ENCODE measurements around the gene FKBP1A. TPM values are rescaled to one million over a fixed set of nuclear protein-coding genes. Genes with fewer than 3 reads are reported as not detected.
A peak's percentile ranks its signal among the peaks of the same experiment; 100 is the strongest.

Gene FKBP1A
- 100 to 1,000 TPM; 259 to 309 TPM for total RNA-seq
- long read RNA-seq, transcript FKBP1A-204 (5 exons, 1,622 nt), result major isoform, 39 of 77 reads
- long read RNA-seq, partial matches to known transcripts, result 5 of 77 reads
- long read RNA-seq, other reads (novel, unspliced or antisense), result 23 of 77 reads

DNA sequence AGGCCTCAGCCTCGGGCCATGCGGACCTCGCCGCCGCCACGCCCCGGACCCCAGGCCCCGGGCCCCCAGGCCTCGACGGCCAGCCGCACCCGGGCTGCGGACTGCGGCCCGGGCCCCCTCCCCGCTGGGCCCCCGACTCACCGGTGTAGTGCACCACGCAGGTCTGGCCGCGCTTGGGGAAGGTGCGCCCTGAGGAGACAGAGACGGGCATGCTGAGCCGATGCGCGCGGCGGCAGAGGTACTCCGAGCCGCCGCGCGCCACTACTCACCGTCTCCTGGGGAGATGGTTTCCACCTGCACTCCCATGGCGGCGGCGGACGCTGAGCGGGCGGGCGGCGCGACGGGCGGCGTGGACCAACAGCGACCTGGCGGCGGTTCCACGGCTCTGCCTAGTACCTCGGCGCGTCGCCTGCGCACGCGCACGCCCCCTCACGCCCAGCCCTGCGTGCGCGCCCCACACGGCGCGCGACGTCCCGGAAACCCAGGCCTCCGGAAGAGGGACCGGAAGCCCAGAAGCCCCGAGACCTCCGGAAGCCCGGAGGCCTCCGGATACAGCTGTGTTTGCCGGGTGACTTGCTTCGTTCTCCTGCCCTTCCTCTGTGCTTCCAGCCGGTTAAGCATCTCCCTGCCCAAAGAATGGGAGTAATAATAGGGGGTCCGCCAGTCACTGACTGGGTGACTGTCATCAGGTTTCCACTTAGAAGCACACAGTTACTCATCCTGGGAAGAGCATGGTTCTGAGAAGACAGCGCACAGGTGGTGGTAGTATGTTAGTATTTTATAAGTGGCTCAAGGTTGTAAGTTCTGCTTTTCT is at the start of gene FKBP1A:
Gene FKBP1A (minus strand): TSS at position 362 of the 814 bp plus-strand sequence. CDS start 56 bp downstream, at position 306.
- intact Hi-C loops (cut with DNase I, micrococcal nuclease), result loop anchor here in 1 of 2 donors (5.0 kb wide), 1 partner anchor 66 kb away; the partner anchor contains the start of gene SDCBP2
- ATAC-seq, result peak; percentile 95
- DNase-seq, result peak; percentile 91 to 93

DNA sequence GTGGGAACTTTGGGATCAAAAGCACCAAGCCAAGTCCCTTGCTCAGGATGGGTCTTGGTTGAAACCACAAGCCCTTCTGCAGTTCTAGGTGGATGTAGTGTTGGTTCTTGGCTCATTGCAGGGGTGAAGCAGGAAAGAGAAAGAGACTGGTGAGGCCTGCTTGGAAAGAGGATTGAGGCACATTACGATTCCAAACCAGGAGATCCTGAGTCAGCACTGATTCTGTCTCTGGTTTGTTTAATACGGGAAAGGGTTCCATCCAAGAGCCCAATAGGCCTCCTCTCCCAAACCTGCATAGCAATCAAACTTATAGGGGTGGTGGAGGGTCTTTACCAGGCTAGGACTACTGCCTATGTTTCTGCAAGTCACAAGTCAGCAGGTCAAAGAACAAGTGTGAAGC is 49.5 kb upstream of the FKBP1A start:
- DNase-seq, result no peak
- ATAC-seq, result no peak
- intact Hi-C loops (cut with DNase I, micrococcal nuclease), result no loop called here

- intact Hi-C loops (cut with DNase I, micrococcal nuclease), result no loop called here
- DNase-seq (no peak), ATAC-seq (no peak)
Observed at GRCh38 chr20:1441133-1441532, 48.3 kb upstream of the FKBP1A start.

GRCh38 chr20:1440024-1440423 is 47.2 kb upstream of the FKBP1A start:
- no peak for DNase-seq
- no peak for ATAC-seq
- intact Hi-C loops (cut with DNase I, micrococcal nuclease), result no loop called here

DNA sequence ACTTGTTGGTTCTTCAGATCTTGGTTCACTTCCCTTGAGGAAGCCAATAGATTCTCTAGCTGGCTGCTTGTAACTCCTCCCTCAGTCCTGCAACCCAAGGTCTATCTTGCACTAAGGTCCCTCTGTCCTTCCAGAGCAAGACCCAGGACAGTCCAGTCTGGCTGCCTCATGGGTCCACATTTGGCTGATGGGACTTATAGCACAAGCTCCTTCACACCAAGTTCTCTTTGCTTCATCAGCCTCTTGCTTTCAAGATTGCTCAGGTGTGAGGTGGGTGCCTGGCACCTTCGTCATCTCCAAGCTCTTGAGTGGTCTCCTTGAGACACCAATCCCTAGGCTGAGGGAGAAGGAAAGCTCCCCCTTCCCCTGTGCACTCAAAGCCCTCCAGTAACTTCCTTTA is 45.5 kb upstream of the FKBP1A start:
- intact Hi-C loops (cut with DNase I, micrococcal nuclease), result loop anchor here (5.0 kb wide), 1 partner anchor 126 kb away; no protein-coding TSS in a partner anchor
- DNase-seq, result no peak
- ATAC-seq, result no peak

GRCh38 chr20:1437235-1437904 is 44.5 kb upstream of the FKBP1A start:
- ATAC-seq, result peak; percentile 78
- intact Hi-C loops (cut with DNase I, micrococcal nuclease), result loop anchor here (5.0 kb wide), 1 partner anchor 125 kb away; no protein-coding TSS in a partner anchor
- DNase-seq, result peak; percentile 63 to 64

DNA sequence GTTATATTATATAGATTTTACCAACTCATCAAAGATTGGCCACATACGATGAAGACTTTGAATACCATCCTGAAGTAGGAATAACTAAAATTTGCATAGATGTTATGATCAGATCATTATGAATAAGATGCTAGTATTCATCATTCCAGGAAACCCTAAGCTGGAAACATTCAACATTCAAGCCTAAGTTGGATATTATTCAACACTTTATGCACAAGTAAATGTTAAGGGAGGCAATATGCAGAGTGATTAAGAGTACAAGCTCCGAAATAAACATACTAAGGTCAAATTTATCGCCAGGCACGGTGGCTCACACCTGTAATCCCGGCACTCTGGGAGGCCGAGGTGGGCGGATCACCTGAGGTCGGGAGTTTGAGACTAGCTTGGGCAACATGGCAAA is 43.4 kb upstream of the FKBP1A start:
- ATAC-seq (no peak), DNase-seq (no peak)
- intact Hi-C loops (cut with DNase I, micrococcal nuclease), result loop anchor here (5.0 kb wide), 1 partner anchor 124 kb away; no protein-coding TSS in a partner anchor

DNA sequence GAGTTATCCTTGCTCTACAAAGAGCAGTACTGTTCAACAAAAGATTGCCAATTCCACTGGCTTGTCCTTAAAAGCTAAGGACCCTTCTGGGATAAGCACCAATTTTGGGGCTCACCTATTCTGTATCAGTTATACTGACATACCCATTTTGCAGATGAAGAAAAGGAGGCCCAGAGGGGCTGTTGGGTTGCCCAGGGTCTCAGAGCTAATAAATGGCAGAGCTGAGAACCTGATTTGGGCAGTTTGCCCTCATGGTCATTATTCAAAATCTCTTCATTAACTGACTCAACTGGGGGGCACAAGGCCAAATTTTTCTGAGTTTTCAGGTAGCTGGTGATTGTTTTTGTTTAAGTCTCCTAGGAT is 42.5 kb upstream of the FKBP1A start:
- intact Hi-C loops (cut with DNase I, micrococcal nuclease), result loop anchor here (5.0 kb wide), 1 partner anchor 123 kb away; no protein-coding TSS in a partner anchor
- no peak for DNase-seq
- no peak for ATAC-seq

GRCh38 chr20:1434571-1435336 is 41.9 kb upstream of the FKBP1A start:
- intact Hi-C loops (cut with DNase I, micrococcal nuclease), result loop anchor here (5.0 kb wide), 1 partner anchor 122 kb away; no protein-coding TSS in a partner anchor
- ATAC-seq (peak; percentile 7), DNase-seq (peak in 1 of 2 donors; percentile 35)

- ATAC-seq (no peak), DNase-seq (no peak)
- intact Hi-C loops (cut with DNase I, micrococcal nuclease), result no loop called here
Observed at GRCh38 chr20:1431158-1431557, 38.3 kb upstream of the FKBP1A start.

GRCh38 chr20:1430004-1430451 is 37.2 kb upstream of the FKBP1A start:
- no peak for DNase-seq
- intact Hi-C loops (cut with DNase I, micrococcal nuclease), result no loop called here

DNA sequence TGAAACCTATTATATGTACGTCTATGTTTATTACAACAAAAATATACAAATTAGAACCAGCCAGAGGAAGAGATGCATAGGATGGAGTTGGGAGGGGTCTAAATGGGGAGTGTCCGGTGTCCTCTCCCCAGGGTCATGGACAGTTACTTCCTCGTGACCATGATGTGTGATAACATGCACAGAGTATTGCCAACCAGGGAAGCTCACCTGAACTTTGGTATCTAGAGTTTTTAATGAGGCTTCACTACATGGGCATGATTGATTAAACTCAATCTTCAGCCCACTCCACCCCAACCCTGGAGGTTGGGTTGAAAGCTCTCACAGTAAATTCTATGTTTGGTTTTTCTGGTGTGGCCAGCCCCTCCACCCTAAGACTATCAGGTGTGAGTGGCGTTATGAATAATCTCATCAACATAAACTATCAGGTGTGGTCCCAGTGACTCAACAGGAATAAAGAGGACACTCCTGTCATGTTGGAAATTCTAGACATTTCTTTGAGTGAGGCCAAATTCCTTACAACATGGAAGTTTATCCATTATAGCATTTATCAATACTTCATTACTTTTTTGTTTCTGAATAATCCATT is 36.4 kb upstream of the FKBP1A start:
- intact Hi-C loops (cut with DNase I, micrococcal nuclease), result no loop called here
- ATAC-seq (peak; percentile 80), DNase-seq (no peak)

More at GRCh38 chr20:1430004-1430451, 37.2 kb upstream of the FKBP1A start:
- ATAC-seq, result peak; percentile 74

- intact Hi-C loops (cut with DNase I, micrococcal nuclease), result no loop called here
- ATAC-seq, result peak; percentile 37
- DNase-seq, result no peak
Observed at GRCh38 chr20:1427457-1428054, 34.7 kb upstream of the FKBP1A start.

DNA sequence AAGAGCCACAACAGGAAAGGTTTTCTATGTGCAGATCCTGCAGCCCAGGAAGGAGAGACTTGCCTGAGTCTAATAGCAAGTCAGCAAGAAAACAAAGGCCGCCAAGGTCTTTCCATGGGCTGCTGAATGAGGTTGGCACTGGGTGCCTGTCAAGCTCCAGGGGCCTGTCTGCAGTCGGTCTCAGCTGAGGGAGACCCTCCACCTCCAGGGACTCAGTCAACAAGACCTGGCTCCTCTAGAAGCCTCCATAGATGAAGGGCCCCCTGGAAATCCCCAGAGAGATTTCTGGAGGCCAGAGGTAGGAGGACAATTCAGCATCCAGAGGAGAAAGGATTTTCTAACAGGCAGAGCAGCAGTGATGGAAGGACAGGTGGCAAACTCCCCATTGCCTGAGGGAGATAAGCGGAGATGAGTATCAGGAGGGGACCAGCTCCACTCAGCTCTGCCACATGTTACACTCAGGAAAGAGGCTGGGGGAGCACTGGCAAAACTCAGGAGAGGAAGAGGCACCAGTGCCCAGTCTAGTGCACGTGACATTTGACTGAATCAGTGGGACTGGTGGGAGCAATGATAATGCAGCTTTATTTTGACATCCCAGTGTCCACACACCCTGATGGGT is 33.5 kb upstream of the FKBP1A start:
- no peak for ATAC-seq
- no peak for DNase-seq
- intact Hi-C loops (cut with DNase I, micrococcal nuclease), result no loop called here

DNA sequence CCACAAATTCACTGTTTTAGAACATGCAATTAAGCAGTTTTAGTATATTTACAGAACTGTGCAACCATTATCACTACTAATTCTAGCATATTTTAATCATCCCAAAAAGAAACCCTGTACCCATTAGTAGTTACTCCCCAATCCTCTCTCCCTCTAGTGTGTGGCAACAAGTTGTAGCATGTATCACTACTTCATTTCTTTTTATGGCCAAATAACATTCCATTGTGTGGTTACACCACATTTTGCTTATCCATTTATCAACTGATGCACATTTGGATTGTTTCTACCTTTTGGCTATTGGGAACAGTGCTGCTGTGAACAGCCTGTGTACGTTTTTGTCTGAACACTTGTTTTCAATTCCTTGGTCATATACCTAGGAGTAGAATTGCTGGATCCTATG is 31.5 kb upstream of the FKBP1A start:
- ATAC-seq (no peak), DNase-seq (no peak)
- intact Hi-C loops (cut with DNase I, micrococcal nuclease), result no loop called here

DNA sequence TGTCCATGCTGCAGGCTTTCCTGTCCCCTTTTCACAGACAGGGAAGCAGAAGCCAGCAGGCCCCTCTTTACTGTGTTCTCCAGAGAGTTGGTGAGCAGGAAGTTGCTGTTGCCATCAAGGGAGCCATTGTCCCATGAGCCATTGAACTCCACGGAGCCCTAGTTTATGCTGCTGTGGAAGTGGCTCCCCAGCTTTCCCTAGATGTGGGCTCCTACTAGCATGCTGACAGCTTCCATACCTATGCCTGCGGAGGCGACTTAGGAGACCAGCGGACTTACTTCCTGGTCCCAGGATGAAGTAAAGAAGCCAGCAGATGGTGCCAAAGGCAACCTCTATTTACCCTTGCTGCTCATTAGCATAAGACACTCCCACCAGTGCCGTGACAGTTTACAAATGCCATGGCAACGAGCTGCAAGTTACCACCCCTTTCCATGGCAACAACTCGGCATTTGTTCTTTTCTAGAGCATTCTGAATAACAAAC is 30.8 kb upstream of the FKBP1A start:
- ATAC-seq (peak; percentile 92), DNase-seq (peak; percentile 55 to 77)
- intact Hi-C loops (cut with DNase I, micrococcal nuclease), result no loop called here

DNA sequence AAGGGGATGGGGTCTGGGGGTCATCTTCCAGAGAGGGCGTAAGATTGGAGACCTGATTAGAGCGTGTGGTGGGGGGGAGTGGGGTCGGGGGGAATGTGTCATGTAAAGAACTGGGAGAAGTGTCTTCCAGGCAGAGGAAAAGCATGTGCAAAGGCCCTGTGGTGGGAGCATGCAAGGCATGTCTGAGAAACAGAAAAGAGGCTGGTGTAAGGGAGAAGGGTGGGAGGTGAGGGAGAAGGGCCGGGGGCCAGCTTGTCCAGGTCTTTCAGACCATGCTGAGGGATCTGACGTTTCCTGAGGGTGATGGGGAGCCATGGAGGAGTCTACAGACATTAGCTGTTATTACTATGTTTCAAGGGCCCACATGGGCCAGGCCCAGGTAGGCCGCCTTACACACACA is 30.4 kb upstream of the FKBP1A start:
- DNase-seq (no peak), ATAC-seq (no peak)
- intact Hi-C loops (cut with DNase I, micrococcal nuclease), result no loop called here

- ATAC-seq (no peak), DNase-seq (no peak)
- intact Hi-C loops (cut with DNase I, micrococcal nuclease), result no loop called here
Observed at GRCh38 chr20:1422753-1423152, 29.9 kb upstream of the FKBP1A start.

Measured in left colon (tissue), 2 donors.